NOMO-1 treated with dmso at 0.1 percent for 144 hours (cell line): Measurements from ENCODE around the gene CTU2.
A peak's percentile ranks its signal among the peaks of the same experiment; 100 is the strongest.

Experiments
- DNase-seq: peaks from one replicate; lab custom pipeline; 2025; ENCODE audit not compliant: unreplicated experiment; lab: John Stamatoyannopoulos, UW

Gene CTU2

DNA sequence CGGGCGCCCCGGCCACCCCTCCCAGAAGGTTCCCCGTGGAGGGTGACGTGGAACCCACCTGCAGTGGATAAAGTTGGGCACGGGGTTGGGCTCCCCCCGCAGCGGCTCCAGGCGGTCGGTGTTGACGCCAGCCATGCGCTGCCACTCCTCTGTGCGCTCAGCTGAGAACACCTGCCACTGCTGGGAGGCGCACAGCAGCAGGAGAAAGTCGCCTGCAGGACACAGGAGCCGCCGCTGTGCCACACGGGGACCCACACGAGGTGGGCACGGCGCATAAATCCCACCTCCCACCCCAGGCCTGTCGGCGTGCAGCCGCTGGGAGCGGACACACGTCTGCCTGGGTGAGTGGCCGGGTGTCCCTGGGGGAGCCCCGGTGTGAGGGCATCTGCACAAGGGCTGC lies 20.7 kb downstream of the CTU2 start:
- no peak for DNase-seq

DNA sequence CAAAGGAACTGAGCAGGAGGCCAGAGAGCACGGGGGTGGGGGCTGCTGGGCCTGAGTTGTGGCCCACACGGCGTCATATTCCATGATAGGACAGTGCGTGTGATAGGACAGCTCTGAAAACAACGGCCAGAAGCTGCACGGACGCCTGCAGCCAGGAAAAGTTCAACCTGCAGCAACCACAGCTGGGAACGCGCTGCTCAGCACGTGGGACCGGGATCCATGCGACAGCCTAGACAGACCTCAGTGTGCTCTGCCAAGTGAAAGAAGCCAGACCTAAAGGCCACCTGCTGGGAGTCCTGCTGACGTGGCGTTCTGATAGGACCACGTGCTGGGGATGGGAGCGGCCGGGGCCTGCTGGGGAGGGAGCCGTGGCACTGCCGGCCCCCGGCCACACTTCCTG lies 21.6 kb downstream of the CTU2 start:
- DNase-seq: no peak

DNA sequence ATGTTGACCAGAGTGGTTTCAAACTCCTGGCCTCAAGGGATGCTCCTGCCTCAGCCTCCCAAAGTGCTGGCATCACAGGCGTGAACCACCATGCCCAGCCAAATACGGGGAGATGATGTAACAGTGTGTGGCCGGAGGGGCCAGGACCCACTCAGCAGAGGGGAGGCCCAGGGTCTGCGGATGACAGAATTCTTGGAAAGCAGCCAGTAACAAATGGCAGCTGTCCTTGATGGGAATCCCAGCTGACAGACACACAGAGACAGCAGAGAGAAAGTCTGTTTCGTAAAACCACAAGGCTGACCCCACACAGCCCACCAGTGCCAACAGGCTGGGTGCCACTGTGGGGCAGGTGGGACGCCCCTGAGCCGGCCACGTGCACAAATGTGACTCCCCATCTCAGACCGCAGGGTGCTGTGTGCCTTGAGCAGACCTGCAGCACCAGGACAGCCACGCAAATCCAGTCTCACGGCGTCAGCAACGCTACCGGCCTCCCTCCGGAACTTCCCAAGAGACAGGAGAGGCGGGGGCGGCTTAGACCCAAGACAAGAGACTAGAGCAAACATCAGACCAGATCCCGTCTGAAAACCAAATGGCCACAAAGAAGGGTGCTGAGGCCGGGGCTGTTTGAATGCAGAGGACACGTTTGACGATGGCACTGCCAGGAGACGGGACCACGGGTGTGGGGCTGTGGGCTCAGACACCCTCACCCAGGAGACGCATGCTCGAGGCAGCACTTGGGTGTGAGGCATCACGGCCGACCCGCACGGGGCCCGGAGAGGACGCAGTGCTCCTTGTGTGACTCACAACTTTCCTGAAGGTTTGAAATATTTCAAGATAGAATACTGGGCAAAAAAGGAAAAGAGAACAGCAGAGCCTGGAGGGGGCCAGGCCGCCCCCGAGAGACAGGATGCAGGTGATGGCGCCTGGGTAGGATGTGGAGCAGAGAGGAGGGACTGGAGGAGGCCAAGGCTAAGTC lies 24.6 kb downstream of the CTU2 start:
- no peak for DNase-seq

DNA sequence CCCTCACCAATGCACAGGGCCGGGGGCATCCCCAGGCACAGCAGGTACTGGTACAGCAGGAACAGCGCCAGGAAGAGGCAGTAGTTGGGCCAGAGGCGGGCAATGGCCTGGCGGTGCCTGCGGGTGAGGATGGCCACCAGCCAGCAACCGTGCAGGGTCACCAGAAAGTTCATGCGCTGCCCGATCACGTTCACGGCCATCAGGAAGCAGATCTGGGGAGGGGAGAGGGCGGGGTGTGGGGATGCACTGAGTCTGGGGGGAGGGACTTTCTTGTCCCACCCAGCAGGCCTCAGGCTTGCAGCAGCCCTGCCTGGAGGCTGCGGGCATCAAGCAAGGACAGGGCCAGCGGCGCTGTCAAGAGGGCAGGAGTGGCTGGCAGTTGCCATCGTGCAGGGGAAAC lies 25.4 kb downstream of the CTU2 start:
- DNase-seq: no peak

DNA sequence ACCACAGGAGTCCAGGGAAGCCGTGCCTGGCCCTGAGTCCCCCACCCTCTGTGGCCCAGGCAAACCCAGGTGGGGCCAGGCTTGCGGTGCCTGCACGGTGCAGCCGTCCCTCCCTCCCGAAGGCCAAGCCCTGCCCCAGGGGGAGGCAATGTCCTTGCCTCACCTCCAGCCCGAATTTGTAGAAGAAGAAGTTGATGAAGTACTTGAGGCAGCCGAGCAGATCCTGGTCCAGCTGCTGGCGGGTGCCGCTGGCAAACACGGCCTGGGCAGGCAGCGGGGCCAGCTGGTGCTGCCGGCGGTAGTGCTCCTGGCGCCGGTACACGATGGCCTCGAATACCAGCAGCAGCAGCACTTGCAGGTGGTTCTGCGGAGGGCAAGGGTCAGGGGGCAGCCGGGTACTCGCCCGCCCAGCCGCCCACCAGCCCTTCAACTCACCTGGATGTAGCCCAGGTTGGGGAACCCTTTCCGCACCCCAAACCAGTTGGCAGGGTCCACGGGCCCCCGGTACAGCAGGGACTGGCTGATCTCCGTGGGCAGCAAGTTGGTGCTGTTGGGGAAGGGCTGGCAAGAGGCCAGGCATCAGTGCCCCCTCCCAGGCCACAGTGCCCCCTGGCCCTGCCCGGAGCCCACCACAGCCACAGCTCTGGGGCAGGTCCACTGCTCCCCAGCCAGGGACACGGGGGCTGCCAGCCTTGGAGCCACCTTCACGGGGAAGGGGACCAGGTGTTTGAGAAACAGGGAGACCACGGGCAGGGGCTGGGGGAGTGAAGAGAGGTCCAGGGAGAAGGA lies 26.1 kb downstream of the CTU2 start:
- DNase-seq: no peak

DNA sequence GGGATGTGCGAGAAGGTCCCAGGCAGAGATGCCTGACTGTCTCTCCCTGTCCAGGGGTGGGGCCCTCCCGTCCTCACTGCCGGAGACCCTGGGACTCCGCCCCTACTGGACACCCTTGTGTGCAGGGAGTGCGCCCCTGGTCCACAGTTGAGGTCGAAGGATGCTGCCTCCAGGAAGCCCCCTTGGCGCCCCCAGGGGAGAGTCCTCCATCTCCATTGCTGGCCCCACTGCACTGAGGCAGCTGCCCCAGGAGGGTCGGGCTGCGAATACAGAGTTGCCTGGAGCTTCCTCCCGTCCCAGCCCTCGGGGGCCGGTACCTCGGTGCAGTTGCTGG lies 26.6 kb downstream of the CTU2 start:
- no peak for DNase-seq

DNA sequence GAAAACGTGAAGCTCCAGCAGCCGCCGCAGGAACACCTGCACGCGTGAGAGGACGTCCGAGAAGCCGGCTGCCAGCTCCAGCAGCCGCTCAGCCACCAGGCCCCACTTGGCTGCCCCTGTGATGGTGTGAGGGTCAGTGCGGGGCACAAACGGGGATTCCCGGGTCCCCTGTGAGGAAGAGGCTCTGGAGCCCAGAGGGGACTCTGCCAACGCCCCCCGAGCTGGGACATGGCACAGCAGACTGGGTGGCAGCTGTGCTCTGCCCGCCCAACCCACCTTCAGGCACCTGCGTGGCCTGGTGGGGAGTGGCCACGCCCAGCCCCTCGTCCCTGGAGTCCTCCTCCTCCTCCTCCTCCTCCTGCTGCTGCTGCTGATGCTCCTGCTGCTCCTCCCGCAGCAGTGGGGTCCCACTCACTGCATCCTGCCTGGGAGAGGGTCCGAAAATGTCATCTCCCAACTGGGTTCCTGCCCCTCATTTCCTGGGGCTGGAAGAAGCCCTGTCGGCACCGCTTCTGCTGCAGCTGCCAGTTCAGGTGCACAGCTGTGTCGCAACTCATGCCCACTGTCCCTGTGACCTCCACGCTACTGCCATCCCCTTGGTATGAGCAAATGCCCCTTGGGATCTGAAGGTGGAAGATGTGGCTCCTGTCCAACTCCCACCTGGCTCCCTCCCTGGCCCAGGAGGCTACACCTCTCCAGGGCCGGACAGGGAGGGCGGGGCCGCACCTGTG lies 27.5 kb downstream of the CTU2 start:
- no peak for DNase-seq

DNA sequence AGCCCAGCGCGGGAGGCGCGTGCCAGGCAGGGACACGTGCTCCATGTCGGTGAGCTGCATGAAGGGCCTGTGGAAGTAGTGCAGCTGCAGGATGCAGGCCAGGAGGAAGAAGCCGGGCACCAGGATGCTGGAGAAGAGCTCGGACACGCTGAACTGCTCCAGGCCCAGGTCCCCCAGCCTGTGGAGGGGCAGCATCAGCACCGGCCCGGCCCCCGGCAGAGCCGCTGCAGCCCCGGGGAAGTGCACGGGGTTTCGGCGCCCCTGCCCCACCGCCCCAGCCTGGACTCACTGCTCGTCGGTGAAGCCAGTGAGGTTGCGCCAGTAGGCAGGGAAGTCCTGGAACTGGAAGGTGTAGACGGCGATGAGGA lies 28.0 kb downstream of the CTU2 start:
- no peak for DNase-seq

DNA sequence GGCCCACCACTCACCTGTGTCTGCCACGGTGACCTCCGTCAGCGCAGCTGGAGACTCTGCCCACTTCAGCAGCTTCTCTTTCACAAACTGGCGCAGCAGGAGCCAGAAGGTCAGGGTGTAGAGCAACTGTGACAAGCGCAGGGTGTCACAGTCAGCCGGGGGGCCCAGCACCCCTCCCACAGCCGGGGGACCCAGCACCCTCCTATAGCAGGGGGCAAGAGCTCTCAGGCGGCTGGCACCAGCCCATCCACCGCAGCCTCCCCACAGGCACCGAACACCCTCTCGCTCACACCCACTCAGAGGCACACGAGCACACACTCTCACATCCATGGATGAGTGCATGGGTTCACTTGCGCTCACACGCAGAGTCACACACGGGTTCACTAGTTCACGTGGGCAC lies 28.8 kb downstream of the CTU2 start:
- no peak for DNase-seq

DNA sequence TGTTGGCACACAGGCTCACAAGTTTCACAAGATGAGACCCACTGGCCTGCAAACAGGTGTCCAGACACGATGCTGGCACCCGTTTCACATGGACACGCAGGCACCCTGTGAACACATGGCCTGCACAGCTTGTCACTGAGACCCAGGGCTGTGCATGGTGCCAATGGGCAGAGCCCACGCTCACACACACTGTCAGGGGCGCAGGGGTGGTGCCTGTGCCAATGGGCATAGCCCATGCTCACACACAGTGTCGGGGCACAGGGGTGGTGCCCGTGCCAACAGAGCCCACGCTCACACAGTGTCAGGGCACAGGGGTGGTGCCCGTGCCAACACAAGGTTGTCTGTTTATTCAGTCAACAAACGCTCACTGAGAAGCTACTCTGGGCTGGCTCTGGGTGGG lies 29.3 kb downstream of the CTU2 start:
- no peak for DNase-seq

DNA sequence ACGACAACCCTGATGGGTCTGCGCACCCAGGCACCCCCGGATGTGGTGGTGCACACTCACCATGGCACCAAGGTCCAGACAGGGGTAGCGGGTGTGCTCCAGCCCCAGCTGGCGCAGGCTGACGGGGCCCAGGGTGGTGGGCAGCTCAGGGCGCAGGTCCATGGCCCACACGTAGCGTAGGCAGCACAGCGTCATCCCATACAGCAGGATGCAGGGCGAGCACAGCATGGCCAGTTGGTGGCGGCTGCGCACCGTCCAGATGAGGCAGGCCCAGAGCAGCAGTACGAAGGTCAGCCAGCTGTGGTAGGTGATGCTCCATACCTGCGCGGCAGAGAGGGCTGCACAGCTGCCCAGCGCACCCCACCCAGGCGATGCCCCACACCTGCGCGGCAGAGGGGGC lies 29.8 kb downstream of the CTU2 start:
- no peak for DNase-seq

DNA sequence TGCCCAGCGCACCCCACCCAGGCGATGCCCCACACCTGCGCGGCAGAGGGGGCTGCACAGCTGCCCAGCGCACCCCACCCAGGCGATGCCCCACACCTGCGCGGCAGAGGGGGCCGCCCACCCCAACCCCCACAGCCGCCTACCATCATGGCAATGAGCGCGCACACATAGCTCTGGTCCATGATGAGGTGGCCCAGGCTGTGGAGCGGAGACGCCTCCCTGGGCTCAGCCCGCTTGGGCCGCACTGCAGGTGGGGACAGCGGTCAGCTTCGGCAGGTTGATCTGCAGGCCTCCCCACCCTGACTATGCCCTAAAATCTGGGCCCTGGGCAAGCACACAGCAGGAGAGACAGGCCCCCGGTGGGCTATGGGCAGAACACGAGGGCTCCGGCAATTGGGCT lies 30.2 kb downstream of the CTU2 start:
- no peak for DNase-seq

DNA sequence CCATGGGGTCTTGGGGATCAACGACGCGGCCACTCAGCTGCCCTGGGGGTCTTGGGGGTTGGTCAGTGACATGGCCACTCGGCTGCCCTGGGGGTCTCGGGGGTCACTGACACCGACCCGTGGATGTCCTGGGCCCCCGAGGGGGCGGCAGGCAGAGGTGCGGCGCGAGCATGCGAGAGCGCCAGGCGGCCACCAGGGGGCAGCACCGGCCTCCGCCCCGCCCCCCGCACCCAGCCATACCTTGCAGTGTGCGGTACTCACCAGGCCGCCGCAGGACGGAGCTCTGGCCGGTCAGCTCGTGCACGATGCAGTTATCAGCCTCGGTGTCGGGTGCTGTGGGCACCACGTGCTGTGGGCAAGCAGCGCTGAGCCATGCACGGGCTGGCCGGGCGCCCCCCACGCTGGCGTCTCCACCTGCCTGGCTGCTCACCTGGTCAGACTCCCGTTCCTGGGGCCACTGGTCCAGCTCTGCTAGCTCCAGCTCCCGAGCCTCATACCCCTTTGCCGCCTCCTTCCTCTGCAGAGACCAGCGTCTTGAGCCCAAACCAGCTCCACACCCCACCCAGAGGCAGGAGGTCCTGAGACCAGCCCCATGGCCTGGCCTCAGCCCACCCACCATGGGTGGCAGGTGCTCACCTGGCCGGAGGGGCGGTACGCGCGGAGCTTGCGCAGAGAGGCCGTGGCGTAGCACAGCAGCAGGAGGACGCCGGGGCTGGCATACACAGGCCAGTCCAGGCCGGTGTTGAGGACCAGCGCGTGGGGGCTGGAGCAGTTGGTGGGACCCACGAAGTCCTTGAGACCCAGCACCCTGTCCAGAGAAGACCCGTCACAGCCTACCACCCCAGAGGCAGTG lies 31.2 kb downstream of the CTU2 start:
- DNase-seq: peak; percentile 76

DNA sequence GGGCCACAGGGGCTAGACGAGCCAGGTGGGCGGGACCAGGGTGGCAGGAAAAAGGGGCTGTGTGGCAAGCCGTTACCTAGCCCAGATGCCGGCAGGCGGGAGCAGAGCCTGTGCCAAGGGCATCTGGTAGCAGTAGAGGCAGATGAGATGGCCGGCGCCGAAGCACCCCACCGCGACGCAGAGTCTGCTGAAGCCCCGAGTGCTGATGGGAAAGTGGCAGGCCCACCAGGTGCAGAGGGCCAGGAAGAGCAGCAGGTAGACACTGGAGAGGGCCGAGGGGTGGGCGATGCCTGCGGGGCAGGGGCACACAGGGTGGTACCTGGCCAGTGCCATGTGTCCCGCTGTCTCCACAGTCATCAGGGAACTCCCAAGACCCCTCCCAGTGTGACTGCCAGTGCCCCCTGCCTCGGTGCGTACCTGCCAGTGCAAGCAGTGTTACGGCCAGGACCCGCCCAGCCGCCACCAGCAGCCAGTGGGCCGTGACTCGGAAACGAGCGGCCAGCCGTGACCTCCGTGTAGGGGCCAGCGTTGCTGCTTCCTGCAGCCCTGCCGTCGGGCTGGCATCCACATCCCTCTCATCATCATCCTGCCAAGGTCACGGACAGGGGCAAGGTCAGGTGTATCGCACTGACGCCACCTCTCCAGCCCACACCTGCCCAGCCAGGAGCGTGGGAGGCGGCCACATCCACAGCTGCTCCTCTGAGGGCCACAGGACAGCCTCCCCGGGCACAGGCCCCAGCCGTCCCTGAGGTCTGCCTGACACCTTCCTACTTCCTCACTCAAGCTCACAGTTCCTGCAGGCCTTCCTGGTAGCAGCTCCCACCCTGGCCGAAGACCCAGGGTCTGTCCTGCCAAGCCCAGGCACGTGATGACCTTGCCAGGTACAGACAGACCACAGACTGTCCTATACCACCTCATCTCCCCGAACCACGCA lies 32.1 kb downstream of the CTU2 start:
- no peak for DNase-seq

DNA sequence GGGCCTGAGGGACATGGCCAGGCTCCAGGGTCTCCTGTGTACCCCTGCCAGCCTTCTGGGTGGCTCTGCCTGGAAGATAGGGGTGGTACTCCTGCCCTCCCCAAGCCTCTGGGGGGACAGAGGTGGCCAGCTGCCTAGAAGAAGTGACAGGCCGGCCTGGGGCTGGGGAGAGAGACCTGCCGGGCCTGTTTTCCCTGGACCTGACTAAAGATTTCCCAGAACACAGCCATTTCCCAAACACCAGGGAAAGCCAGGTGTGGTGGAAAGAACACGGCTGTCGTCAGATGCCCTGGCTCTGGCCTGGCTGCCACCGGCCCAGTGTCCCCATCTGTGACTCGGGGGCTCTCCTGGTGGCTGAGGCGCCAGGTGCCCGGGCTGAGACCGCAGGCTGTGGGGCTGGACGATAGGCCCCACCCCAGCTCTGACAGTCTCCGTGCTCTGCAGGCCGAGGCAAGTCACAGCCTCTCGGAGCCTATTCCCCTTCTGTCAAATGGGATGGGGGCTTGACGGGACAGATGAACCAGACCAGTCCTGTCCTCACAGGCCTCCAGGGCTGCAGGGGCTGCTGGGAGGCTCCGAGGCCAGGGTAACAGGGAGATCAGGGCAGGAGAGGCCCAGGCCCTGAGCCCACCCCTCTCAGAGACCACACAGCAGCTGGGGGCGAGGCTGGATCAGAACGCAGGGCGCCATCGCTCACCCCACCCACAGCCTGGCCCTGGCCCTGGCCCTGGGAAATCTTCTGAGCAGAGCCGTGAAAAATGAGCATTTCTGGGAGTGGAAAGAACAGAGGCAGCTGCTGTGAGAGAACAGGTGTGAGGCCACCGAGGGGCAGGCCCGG lies 33.1 kb downstream of the CTU2 start:
- no peak for DNase-seq

DNA sequence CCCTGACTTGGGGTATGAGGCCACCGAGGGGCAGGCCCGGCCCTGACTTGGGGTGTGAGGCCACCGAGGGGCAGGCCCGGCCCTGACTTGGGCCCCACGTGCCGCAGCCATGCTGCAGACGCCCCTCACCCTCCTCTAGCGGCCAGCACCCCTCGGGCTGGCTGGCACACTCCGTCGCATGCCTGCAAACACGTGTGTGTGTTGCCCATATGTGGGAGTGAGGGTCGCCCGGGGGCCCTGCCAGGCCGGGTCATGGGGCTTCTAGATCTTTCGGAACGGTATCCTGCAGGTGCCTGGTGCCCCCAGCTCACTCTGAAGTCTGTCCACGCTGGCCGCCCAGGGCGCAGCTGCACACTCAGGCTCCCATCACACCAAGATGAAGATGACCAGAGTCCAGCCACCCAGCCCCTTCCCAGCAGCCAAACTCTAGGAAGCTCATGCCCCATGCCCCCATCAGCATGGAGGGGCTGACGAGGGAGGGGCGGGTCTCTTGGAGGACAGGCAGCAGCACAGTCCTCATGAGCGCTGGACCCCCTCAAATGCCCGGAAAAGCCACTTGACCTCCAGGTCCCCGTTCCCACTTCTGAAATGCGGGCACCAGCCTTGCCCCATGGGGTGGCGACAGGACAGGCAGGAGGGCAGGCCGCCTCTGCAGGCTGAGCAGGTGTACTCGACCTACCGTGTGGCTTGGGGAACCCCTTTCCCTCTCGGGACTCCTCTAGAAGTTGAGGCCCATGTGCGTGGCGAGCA lies 33.8 kb downstream of the CTU2 start:
- no peak for DNase-seq

DNA sequence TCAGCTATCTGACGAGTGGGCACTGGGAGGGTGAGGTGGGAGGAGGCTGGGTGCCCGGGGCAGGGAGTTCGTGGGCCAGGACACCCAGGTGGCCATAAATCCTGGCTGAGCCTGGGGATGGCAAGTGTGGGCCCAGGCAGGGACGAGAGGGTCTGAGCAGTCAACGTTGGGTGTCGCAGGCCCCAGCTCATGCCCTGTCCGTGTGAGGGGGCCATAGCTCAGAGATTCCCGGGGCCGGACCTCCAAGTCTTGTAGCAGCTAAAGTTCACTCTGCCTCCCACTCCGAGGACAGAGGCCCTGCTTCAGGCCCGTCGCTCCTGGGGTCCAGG lies 34.4 kb downstream of the CTU2 start:
- DNase-seq: no peak

DNA sequence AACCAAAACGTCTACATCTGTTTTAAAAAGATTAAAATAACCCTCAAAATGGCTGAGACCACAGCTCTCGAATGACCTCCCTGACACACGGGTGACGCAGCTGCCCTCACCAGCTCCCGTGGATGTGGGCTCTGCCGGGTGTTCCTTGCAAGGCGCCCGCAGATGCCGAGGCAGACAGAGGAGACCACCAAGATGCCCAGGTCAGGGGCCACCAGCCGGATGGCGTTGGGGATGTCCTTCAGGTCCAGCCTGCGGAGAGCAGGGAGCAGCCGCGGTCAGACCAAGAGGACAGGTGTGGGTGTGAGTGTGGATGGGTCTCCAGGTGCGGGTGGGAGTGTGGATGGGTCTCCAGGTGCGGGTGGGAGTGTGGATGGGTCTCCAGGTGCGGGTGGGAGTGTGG lies 35.1 kb downstream of the CTU2 start:
- no peak for DNase-seq
